Activated naive CD8-positive, alpha-beta T cell (primary cell): Measurements from ENCODE around the gene TARBP1.
A peak's percentile ranks its signal among the peaks of the same experiment; 100 is the strongest.
"Not testable (repeated sequence)": the region's sequence is repeated elsewhere in the genome, so short reads cannot be mapped to it uniquely, and the experiment has no call there.

Experiments
- H3K27ac Mint-ChIP-seq: one replicate; pipeline ENCODE4 v1.8.0; 2021; ENCODE audit warnings: mixed read lengths
- H3K27me3 Mint-ChIP-seq: one replicate; pipeline ENCODE4 v1.8.0; 2021; ENCODE audit warnings: mixed read lengths
- H3K36me3 Mint-ChIP-seq: one replicate; pipeline ENCODE4 v1.8.0; 2021; ENCODE audit warnings: mixed read lengths
- H3K4me1 Mint-ChIP-seq: one replicate; pipeline ENCODE4 v1.8.0; 2021; ENCODE audit warnings: low read depth, mixed read lengths
- H3K4me3 Mint-ChIP-seq: one replicate; pipeline ENCODE4 v1.8.0; 2021; ENCODE audit warnings: mild to moderate bottlenecking, mixed read lengths
- H3K9me3 Mint-ChIP-seq: one replicate; pipeline ENCODE4 v1.8.0; 2021; ENCODE audit warnings: low read depth, mixed read lengths

The TARBP1 gene

DNA sequence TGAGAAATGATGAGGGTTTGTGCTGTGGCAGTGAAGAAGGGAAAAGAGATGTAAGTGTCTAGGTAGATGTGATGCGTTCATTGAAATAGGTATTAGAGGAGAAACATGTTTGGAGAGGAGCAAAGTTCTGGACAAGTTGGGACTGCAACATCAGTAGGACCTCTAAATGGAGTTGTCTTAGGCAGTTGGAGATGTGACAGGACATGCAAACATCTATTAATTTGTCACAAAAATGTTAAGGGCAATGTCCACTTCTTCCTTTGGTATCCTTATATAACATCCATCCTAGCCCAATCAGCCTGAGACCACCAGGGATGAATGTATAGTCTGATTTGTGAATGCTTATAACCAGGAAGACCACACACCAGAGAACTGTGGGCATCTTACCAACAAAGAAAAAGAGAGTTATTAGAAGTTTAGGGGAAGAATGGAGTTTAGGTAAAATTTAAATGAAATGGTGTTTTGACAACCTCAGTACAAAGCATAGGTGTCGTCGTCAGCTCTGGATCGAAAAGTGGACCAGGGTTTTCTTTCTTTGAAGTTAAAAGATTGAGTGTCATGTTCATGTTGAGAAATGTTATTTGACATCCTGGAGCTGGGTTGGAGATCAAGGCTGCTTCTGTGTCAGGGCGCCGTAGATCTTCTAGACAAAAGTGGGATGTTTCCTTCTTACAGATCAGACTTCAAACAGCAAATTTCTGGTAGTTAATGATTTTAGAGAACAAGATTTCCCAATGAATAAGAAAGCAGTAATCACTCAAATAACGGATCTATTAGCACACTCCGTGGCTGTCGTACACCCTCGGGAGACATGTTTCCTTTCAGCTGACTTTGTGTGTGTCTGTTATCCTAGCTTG, 97.1 kb downstream of the TARBP1 start:
- peak overlapping the region; percentile 67 for H3K27ac Mint-ChIP-seq
- no peaks in the 10 kb centered on the region for H3K9me3 Mint-ChIP-seq
- peaks cover 26% of the 10 kb centered on the region for H3K36me3 Mint-ChIP-seq
- H3K4me1 Mint-ChIP-seq: peaks cover 29% of the 10 kb centered on the region
- H3K4me3 Mint-ChIP-seq: no peak overlapping the region
- no peaks in the 10 kb centered on the region for H3K27me3 Mint-ChIP-seq

DNA sequence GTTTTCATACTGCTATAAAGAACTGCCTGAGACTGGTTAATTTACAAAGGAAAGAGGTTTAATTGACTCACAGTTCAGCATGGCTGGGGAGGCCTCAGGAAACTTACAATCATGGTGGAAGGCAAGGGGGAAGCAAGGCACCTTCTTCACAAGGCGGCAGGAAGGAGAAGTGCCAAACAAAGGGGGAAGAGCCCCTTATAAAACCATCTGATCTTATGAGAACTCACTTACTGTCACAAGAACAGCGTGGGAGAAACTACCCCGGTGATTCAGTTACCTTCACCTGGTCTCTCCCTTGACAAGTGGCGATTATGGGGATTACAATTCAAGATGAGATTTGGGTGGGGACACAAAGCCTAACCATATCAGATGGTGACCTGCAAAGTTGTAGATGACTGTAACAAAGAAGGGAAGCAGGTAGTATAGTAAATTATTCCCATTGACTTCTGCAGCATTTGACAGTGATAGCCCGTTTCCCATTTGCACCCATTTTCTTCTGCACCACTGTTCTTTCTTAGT, 99.3 kb downstream of the TARBP1 start:
- peaks cover 28% of the 10 kb centered on the region for H3K36me3 Mint-ChIP-seq
- H3K9me3 Mint-ChIP-seq, H3K4me3 Mint-ChIP-seq, H3K27me3 Mint-ChIP-seq, H3K27ac Mint-ChIP-seq: not testable (repeated sequence)
- peaks cover 48% of the 10 kb centered on the region for H3K4me1 Mint-ChIP-seq

DNA sequence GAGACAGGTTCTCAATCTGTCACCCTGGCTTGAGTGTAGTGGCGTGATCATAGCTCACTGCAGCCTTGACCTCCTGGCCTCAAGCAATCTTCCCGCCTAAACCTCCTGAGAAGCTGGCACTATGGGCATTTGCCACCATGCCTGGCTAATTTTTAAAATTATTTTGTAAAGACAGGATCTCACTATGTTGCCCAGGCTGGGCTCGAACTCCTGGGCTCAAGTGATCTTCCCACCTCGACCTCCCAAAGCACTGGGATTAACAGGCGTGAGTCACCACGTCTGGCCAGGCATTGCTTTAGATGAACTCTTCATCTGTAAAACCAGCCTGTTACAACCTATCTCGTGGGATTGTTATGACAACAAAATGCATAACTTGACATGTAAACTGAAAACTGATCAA, 103.3 kb downstream of the TARBP1 start:
- H3K36me3 Mint-ChIP-seq: peaks cover 28% of the 10 kb centered on the region
- no peaks in the 10 kb centered on the region for H3K27me3 Mint-ChIP-seq
- H3K9me3 Mint-ChIP-seq: no peaks in the 10 kb centered on the region
- H3K27ac Mint-ChIP-seq: no peak overlapping the region
- H3K4me1 Mint-ChIP-seq: peaks cover 61% of the 10 kb centered on the region
- H3K4me3 Mint-ChIP-seq: peak overlapping the region; percentile 64

DNA sequence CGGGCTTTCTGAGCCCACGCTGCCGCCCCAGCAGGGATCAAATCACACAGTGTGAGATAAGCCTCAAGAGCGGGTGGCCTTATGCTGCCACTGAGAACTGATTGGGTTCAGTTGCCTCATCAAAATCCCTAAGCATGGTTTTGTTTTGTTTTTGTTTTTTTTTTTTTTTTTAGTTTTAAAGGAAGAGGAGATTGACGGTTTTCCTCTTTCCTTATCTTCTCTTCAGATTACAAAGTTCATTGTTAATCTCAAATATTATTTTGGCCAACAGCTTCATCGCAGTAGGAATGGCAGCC, 105.1 kb downstream of the TARBP1 start:
- Mint-ChIP-seq H3K4me1 (peaks cover 59% of the 10 kb centered on the region), H3K4me3 (peak overlapping the region; percentile 97), H3K9me3 (no peaks in the 10 kb centered on the region), H3K36me3 (peaks cover 15% of the 10 kb centered on the region), H3K27ac (peak overlapping the region; percentile 100), H3K27me3 (no peaks in the 10 kb centered on the region)

- Mint-ChIP-seq H3K9me3 (no peaks in the 10 kb centered on the region), H3K4me3 (peak within 1 kb of the TSS; percentile 97), H3K27me3 (no peaks in the 10 kb centered on the region), H3K27ac (peak within 1 kb of the TSS; percentile 100), H3K4me1 (peaks cover 60% of the 10 kb centered on the region), H3K36me3 (peaks cover 15% of the 10 kb centered on the region)
Measured at GRCh38 chr1:234373064-234373958, 105.7 kb downstream of the TARBP1 start, which contains the start of gene COA6. COA6 (plus strand) TSS chr1:234373456; CDS start chr1:234373467, 11 bp downstream.

GRCh38 chr1:234372011-234372757, 106.8 kb downstream of the TARBP1 start:
- Mint-ChIP-seq H3K36me3 (peaks cover 8% of the 10 kb centered on the region), H3K27me3 (no peaks in the 10 kb centered on the region), H3K9me3 (no peaks in the 10 kb centered on the region), H3K27ac (peak overlapping the region; percentile 100), H3K4me3 (peak overlapping the region; percentile 97), H3K4me1 (peaks cover 53% of the 10 kb centered on the region)

GRCh38 chr1:234371414-234371813, 107.6 kb downstream of the TARBP1 start:
- Mint-ChIP-seq H3K27ac (no peak overlapping the region), H3K9me3 (no peaks in the 10 kb centered on the region), H3K36me3 (peaks cover 6% of the 10 kb centered on the region), H3K4me3 (peak overlapping the region; percentile 97), H3K27me3 (no peaks in the 10 kb centered on the region), H3K4me1 (peaks cover 49% of the 10 kb centered on the region)

- Mint-ChIP-seq H3K4me1 (peaks cover 34% of the 10 kb centered on the region), H3K27ac (peak overlapping the region; percentile 2), H3K27me3 (no peaks in the 10 kb centered on the region), H3K4me3 (no peak overlapping the region), H3K9me3 (no peaks in the 10 kb centered on the region), H3K36me3 (peaks cover 3% of the 10 kb centered on the region)
Measured at GRCh38 chr1:234369784-234370183, 109.2 kb downstream of the TARBP1 start.

- Mint-ChIP-seq H3K4me3 (no peak overlapping the region), H3K9me3 (no peaks in the 10 kb centered on the region), H3K27me3 (no peaks in the 10 kb centered on the region), H3K27ac (no peak overlapping the region), H3K36me3 (no peaks in the 10 kb centered on the region), H3K4me1 (peaks cover 27% of the 10 kb centered on the region)
Measured at GRCh38 chr1:234369033-234369430, 109.9 kb downstream of the TARBP1 start.

DNA sequence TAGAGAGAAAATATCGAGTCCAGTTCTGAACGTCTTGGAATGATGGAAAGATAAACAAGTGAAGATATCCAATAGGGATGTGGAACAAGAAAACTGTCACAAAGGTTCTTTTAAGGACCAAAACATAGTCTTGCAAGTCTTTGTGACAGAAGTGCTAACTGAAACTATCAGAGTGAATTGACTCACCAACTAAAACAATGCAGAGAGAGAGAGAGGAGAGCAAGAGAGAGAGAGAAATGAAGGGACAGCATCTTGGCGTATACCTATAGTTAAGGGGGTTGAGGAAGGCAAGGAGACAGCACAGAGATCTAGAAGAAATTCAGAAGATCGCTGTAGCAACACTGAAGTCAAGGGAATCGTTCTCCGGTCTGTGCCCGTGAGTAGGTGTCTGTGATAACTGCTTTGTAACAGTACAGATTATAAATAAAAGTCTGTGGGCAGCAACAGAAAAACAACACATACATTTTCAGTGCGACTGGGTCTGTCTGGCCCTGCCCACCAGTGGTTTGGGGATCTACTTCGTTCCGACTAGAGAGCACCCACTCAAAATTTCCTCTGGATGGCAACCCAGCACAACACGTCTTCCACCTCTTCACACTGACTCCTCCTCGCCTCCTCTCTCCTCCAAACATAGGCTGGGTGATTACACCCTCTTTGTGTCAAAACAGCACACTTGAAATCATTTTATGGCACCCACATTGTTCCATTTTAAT, 110.5 kb downstream of the TARBP1 start:
- no peak overlapping the region for H3K27ac Mint-ChIP-seq
- H3K9me3 Mint-ChIP-seq: no peaks in the 10 kb centered on the region
- no peaks in the 10 kb centered on the region for H3K36me3 Mint-ChIP-seq
- no peak overlapping the region for H3K4me3 Mint-ChIP-seq
- no peaks in the 10 kb centered on the region for H3K27me3 Mint-ChIP-seq
- H3K4me1 Mint-ChIP-seq: peaks cover 24% of the 10 kb centered on the region

GRCh38 chr1:234362558-234362957, 116.4 kb downstream of the TARBP1 start:
- Mint-ChIP-seq H3K27ac (no peak overlapping the region), H3K9me3 (no peaks in the 10 kb centered on the region), H3K27me3 (no peaks in the 10 kb centered on the region), H3K36me3 (no peaks in the 10 kb centered on the region), H3K4me3 (no peak overlapping the region), H3K4me1 (peaks cover 4% of the 10 kb centered on the region)

- peaks cover 6% of the 10 kb centered on the region for H3K4me1 Mint-ChIP-seq
- no peaks in the 10 kb centered on the region for H3K36me3 Mint-ChIP-seq
- no peak overlapping the region for H3K4me3 Mint-ChIP-seq
- H3K27me3 Mint-ChIP-seq: no peaks in the 10 kb centered on the region
- H3K27ac Mint-ChIP-seq: no peak overlapping the region
- H3K9me3 Mint-ChIP-seq: no peaks in the 10 kb centered on the region
Measured at GRCh38 chr1:234361102-234361603, 117.8 kb downstream of the TARBP1 start.

GRCh38 chr1:234357831-234358230, 121.1 kb downstream of the TARBP1 start:
- H3K27ac Mint-ChIP-seq: no peak overlapping the region
- no peaks in the 10 kb centered on the region for H3K9me3 Mint-ChIP-seq
- H3K4me3 Mint-ChIP-seq: peak overlapping the region; percentile 87
- H3K4me1 Mint-ChIP-seq: peaks cover 6% of the 10 kb centered on the region
- no peaks in the 10 kb centered on the region for H3K36me3 Mint-ChIP-seq
- H3K27me3 Mint-ChIP-seq: no peaks in the 10 kb centered on the region
